Dedifferentiated amniotic fluid mesenchymal stem cell (primary cell): ENCODE data around the gene CFAP251.
"Not testable (repeated sequence)": the region's sequence is repeated elsewhere in the genome, so short reads cannot be mapped to it uniquely, and the experiment has no call there.

Source experiments
- DNase-seq: peaks from one replicate; pipeline ENCODE4 v3.0.0-alpha.2; 2016; ENCODE audit errors: extremely low spot score

The CFAP251 gene, protein sequence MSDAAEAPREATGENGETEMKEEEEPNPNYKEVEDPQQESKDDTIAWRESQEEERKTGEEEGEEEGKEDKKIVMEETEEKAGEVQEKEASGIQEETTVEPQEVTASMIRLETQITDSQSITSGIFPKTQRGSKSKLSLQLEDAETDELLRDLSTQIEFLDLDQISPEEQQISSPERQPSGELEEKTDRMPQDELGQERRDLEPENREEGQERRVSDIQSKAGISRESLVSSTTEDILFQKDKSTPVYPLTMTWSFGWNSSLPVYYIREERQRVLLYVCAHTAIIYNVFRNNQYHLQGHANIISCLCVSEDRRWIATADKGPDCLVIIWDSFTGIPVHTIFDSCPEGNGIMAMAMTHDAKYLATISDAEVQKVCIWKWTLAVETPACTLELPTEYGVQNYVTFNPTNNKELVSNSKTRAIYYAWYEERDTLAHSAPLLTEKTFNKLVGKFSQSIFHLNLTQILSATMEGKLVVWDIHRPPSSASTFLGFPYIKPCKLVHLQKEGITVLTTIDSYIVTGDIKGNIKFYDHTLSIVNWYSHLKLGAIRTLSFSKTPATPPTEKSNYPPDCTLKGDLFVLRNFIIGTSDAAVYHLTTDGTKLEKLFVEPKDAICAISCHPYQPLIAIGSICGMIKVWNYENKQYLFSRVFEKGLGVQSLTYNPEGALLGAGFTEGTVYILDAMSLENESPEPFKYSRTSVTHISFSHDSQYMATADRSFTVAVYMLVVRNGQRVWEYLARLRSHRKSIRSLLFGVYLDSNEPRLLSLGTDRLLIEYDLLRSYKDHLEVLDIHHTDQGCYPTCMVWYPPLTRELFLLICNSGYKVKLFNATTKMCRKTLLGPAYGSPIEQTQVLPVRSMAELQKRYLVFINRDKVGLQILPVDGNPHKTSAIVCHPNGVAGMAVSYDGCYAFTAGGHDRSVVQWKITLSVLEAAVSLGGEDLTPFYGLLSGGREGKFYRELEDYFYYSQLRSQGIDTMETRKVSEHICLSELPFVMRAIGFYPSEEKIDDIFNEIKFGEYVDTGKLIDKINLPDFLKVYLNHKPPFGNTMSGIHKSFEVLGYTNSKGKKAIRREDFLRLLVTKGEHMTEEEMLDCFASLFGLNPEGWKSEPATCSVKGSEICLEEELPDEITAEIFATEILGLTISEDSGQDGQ

GRCh38 chr12:121917950-121918678, at the start of gene CFAP251:
Gene CFAP251, plus strand, starts transcription at chr12:121918592. Its CDS starts 2,714 bp downstream, at chr12:121921306.
- no peak for DNase-seq

DNA sequence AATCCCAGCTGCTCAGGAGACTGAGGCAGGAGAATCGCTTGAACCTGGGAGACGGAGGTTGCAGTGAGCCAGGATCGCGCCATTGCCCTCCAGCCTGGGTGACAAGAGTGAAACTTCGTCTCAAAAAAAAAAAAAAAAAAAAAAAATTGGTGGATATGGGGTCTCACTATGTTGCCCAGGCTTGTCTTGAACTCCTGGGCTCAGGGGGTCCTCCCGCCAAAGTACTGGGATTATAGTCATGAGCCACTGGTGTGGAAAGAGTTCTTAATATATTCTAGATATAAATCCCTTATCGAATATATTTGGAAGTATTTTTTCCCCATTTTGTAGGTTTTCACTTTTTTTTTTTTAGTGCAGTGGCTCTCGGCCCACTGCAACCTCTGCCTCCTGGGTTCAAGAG, 49.2 kb upstream of the CFAP251 start:
- not testable (repeated sequence) for DNase-seq

GRCh38 chr12:121871467-121871866, 46.9 kb upstream of the CFAP251 start:
- DNase-seq: no peak

- DNase-seq: peak; percentile 89
Observed at GRCh38 chr12:121872546-121873215, 45.7 kb upstream of the CFAP251 start.

DNA sequence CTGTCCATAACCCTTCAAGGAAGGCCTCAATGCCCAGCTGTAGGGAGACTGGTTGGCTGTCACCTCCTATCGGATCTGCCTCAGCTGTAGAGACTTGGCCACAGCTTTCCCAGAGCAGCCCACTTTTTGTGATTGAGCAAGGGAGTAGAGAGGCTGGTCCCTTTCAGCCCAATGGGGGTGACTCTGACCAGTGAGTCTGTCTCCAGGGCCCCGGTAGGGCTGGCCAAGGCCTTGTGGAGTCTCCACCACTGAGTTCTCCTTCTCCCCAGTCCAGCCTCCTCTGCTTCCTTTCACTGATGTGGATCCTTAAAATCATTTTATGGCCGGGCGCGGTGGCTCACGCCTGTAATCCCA, 45.2 kb upstream of the CFAP251 start:
- DNase-seq: no peak

DNA sequence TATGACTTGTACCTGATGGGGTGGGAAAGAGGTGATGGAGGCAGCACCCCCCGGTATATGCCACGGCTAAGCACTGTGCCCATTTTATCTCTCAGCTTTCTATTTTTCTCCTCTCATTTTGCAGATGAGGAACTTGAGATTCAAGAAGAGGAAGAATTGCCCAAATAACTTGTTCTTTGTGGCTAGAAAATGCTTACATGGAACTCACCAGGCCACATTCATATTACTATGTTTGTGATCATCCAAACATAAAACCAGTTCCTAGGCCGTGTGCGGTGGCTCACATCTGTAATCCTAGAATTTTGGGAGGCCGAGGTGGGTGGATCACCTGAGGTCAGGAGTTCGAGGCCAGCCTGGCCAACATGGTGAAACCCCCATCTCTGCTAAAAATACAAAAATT, 44.3 kb upstream of the CFAP251 start:
- DNase-seq: no peak

DNA sequence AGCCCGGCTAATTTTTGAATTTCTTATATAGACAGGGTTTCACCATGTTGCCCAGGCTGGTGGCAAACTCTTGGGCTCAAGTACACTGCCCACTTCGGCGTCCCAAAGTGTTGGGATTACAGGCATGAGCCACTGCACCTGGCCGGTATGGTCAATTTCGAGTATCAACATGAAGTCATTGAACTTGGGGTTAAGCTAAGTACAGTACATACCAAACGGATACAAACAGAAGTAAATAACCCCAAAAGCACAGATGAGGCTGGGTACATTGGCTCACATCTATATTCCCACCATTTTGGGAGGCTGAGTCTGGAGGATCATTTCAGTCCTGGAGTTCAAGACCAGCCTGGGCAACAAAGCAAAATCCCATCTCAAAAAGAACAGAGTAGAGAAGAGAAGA, 42.8 kb upstream of the CFAP251 start:
- no peak for DNase-seq

- DNase-seq: not testable (repeated sequence)
Observed at GRCh38 chr12:121876080-121876447, 42.3 kb upstream of the CFAP251 start.

- no peak for DNase-seq
Observed at GRCh38 chr12:121883315-121883660, 35.1 kb upstream of the CFAP251 start.

DNA sequence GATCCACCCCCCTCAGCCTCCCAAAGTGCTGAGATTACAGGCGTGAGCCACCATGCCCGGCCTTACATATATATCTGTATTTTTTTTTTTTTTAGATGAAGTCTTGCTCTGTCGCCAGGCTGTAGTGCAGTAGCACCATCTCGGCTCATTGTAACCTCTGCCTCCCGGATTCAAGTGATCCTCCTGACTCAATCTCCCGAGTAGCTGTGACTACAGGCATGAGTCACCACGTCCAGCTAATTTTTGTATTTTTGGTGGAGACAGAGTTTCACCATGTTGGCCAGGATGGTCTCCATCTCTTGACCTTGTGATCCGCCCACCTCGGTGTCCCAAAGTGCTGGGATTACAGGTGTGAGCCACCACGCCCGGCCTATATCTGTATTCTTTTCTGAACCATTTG, 33.3 kb upstream of the CFAP251 start:
- DNase-seq: not testable (repeated sequence)

DNA sequence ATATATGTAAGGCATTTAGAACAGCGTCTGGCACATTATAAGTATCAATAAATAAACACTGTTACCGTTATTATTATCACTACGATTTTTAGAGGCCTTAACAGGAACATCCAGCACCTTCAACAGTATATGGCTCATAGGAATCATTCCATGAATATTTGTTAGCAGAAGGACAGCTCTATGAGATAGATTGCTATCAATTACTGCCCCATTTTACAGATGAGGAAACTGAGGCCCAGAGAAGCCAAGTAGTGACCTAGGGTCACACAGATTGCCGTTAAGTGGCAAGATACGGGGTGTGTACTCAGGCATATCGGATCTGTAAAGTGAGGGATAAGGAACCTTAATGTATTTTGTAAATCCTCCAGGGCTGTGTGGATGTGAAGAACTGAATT, 30.3 kb upstream of the CFAP251 start:
- DNase-seq: no peak

- DNase-seq: peak; percentile 97
Observed at GRCh38 chr12:121888478-121889273, 29.7 kb upstream of the CFAP251 start, which contains the start of gene PSMD9. Gene PSMD9, plus strand, starts transcription at chr12:121888790. Its CDS starts 67 bp downstream, at chr12:121888857.

DNA sequence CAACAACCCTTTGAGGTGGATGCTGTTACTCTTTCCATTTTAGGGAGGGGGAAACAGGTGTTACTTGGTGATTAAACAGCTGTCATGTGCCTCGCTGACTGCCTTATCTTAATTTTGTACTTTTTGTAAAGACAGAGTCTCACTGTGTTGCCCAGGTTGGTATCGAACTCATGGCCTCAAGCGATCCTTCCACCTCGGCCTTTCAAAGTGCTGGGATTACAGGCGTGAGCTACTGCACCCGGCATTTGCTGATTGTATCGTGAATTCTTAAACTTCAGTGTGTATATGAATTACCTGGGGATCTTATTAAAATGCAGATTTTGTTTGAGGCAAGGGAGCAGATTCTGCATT, 29.1 kb upstream of the CFAP251 start:
- no peak for DNase-seq

DNA sequence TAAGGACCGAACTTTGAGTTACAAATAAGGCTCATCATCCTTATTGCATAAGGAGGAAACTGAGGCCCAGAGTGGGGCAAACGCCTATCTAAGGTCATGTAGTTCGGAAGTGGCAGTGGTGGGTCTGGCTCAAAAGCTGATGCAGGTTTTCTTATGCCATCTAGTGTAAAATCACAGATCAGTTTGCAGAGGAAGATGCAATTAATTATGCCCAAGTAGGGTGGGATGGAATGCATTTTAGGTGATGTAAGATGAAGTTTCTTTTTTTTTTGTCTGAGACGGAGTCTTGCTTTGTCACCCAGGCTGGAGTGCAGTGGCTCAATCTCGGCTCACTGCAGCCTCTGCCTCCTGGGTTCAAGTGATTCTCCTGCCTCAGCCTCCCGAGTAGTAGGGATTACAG, 28.7 kb upstream of the CFAP251 start:
- DNase-seq: not testable (repeated sequence)

DNA sequence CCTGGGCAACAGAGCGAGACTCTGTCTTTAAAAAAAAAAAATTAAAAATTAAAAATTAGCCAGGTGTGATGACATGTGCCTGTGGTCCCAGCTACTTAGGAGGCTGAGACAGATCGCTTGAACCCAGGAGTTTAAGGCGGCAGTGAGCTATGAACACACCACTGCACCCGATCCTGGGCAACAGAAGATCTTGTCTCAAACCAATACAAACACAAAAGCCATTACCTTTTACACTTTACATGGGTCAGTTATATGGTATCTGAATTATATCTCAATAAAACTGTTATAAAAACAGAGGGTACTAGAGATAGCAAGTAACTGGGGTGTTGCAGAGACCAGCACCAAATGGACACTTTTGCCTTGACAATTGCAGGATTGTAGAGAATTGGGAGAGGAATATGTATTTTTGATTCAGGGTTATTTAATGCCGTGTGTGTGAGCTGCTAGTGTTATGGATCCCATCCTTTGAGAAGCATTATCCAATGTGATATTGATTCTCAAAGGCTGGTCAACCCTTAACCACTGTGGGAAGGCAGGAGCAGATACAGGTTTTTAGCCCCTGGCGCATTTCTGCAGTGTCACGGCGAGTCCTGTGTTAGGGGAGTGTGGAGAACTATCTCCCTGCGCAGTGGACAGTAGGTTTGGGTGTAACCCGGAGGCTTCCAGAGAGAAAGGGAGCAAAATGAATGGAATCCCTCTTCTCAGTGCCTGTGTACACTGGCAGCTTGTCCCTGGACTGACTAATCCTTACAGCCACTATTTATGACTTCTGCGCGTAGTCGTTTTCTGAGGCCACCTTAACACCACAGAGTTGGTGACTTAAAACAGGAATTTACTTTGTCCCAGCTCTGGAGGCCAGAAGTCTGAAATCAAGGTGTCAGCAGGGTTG, 25.5 kb upstream of the CFAP251 start:
- no peak for DNase-seq

DNA sequence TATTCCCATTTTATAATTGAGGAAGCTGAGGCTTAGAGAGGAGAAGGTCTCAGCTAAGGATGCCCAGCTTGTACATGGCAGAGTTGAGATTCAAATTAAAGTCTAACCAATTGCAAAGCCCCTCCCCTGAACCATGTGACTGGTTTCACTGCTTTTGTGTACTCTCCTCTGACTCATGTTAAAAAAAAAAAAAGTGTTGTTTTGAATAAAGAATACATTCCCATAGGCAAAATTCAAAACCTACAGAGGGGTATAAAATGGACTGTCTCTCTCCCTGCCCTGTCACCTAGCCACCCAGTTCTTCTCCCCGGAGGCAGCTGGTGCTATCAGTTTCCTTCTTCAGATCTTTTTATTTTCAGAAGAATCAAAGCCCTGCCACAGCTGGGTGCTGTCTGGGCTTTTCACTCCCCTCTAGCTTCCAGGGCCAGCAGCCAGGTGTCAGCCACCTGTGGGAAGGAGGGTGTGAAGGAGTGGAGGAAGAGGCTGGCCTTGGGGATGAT, 24.4 kb upstream of the CFAP251 start:
- peak; percentile 65 for DNase-seq

DNA sequence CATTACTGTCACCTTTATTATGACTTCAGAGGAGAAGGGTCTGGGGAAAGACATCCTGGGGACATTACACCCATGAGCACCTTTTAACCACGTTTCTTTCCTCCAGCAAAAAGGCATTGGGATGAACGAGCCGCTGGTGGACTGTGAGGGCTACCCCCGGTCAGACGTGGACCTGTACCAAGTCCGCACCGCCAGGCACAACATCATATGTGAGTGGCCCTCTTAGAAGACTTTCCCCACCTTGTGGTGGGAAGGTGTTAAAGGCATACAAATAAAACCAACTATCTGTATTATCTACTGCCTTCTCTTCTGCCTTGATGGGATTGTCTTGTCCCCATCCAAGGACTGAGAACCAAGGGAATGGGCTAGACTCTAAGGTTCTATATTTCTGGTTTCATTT, 23.8 kb upstream of the CFAP251 start:
- no peak for DNase-seq

DNA sequence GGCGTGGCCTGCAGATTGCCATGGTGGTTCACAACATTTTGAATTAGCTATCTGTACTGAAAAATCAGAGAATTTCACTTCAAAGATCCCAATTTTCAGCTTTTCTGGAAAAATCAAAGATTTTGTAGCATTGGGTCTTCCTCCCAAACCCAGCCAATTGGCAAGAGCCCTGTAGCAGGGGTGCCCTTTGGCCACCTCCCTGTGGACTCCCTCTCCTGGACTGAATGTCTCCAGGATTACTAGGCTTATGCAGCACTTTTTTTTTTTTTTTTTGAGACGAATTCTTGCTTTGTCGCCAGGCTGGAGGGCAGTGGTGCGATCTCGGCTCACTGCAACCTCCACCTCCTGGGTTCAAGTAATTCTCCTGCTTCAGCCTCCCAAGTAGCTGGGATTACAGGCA, 20.1 kb upstream of the CFAP251 start:
- DNase-seq: no peak

GRCh38 chr12:121899590-121899989, 18.8 kb upstream of the CFAP251 start:
- no peak for DNase-seq
